Measurements from ENCODE around the gene CCDC50.

GRCh38 chr3:191444569-191444968 is 115.4 kb downstream of the CCDC50 start:
- TF ChIP-seq CTCF (IDR thresholded peaks at IDR 0.05; ENCODE audit: control extremely low read depth in 1 of 3, insufficient read depth in 1 of 3, low read depth in 1 of 3, low read length in 3 of 3) (no peak), CEBPB (IDR thresholded peaks at IDR 0.05; ENCODE audit: low read depth, low read length) (no peak), GTF2F1 (IDR thresholded peaks at IDR 0.05; ENCODE audit: borderline replicate concordance, low read depth, low read length) (no peak), YY1 (IDR thresholded peaks at IDR 0.05; ENCODE audit: low read depth, low read length) (no peak)

All from H1 (cell line).